ENCODE data around the gene EVC2. TPM values are rescaled to one million over a fixed set of nuclear protein-coding genes. Genes with fewer than 3 reads are reported as not detected.
A peak's percentile ranks its signal among the peaks of the same experiment; 100 is the strongest.

Gene EVC2
- total RNA-seq, result 5.2 TPM

GRCh38 chr4:5708449-5709206 lies at the start of gene EVC2:
TSS of gene EVC2 (minus strand) at chr4:5708559. CDS start at chr4:5708513, 46 bp downstream.
- Histone ChIP-seq H3K27ac (ENCODE audit: low read depth, low read length) (peak within 1 kb of the TSS; percentile 51), H3K9me3 (ENCODE audit: control insufficient read depth in 3 of 3, low read length in 3 of 3) (no peaks in the 10 kb centered on the region), H3K9ac (ENCODE audit: low read depth in 1 of 3, low read length in 3 of 3) (peak within 1 kb of the TSS; percentile 50 to 62 (median 57)), H3K27me3 (ENCODE audit: control insufficient read depth in 3 of 3, insufficient read depth in 3 of 3, low read length in 3 of 3) (peaks cover 18 to 36% (median 28%) of the 10 kb centered on the region in 3 donors), H3K4me3 (ENCODE audit: low read length in 3 of 3) (peak within 1 kb of the TSS; percentile 56 to 71 (median 69)), H3K36me3 (ENCODE audit: control insufficient read depth in 3 of 3, insufficient read depth in 3 of 3, low read length in 3 of 3) (no peaks in the 10 kb centered on the region), H3K4me1 (ENCODE audit: control insufficient read depth in 3 of 3, insufficient read depth in 3 of 3, low read length in 3 of 3) (peaks cover 18 to 21% (median 19%) of the 10 kb centered on the region in 3 donors)

- Histone ChIP-seq H3K9me3 (ENCODE audit: control insufficient read depth in 3 of 3, low read length in 3 of 3) (peaks cover 0 to 7% (median 0%) of the 10 kb centered on the region in 3 donors), H3K27ac (ENCODE audit: low read depth, low read length) (no peak overlapping the region), H3K36me3 (ENCODE audit: control insufficient read depth in 3 of 3, insufficient read depth in 3 of 3, low read length in 3 of 3) (peaks cover 7 to 35% (median 8%) of the 10 kb centered on the region in 3 donors), H3K27me3 (ENCODE audit: control insufficient read depth in 3 of 3, insufficient read depth in 3 of 3, low read length in 3 of 3) (no peaks in the 10 kb centered on the region), H3K4me3 (ENCODE audit: low read length in 3 of 3) (no peak overlapping the region), H3K9ac (ENCODE audit: low read depth in 1 of 3, low read length in 3 of 3) (no peak overlapping the region), H3K4me1 (ENCODE audit: control insufficient read depth in 3 of 3, insufficient read depth in 3 of 3, low read length in 3 of 3) (no peaks in the 10 kb centered on the region)
These were observed 49.6 kb upstream of the EVC2 start for GRCh38 chr4:5757954-5758353.

GRCh38 chr4:5757536-5757935 lies 49.2 kb upstream of the EVC2 start:
- peaks cover 7 to 35% (median 8%) of the 10 kb centered on the region in 3 donors for H3K36me3 ChIP-seq (ENCODE audit: control insufficient read depth in 3 of 3, insufficient read depth in 3 of 3, low read length in 3 of 3)
- peaks cover 0 to 7% (median 0%) of the 10 kb centered on the region in 3 donors for H3K9me3 ChIP-seq (ENCODE audit: control insufficient read depth in 3 of 3, low read length in 3 of 3)
- H3K4me1 ChIP-seq (ENCODE audit: control insufficient read depth in 3 of 3, insufficient read depth in 3 of 3, low read length in 3 of 3), result no peaks in the 10 kb centered on the region
- H3K4me3 ChIP-seq (ENCODE audit: low read length in 3 of 3), result no peak overlapping the region
- no peak overlapping the region for H3K9ac ChIP-seq (ENCODE audit: low read depth in 1 of 3, low read length in 3 of 3)
- H3K27me3 ChIP-seq (ENCODE audit: control insufficient read depth in 3 of 3, insufficient read depth in 3 of 3, low read length in 3 of 3), result no peaks in the 10 kb centered on the region
- no peak overlapping the region for H3K27ac ChIP-seq (ENCODE audit: low read depth, low read length)

GRCh38 chr4:5757091-5757490 lies 48.7 kb upstream of the EVC2 start:
- Histone ChIP-seq H3K36me3 (ENCODE audit: control insufficient read depth in 3 of 3, insufficient read depth in 3 of 3, low read length in 3 of 3) (peaks cover 7 to 35% (median 8%) of the 10 kb centered on the region in 3 donors), H3K4me3 (ENCODE audit: low read length in 3 of 3) (no peak overlapping the region), H3K9ac (ENCODE audit: low read depth in 1 of 3, low read length in 3 of 3) (no peak overlapping the region), H3K4me1 (ENCODE audit: control insufficient read depth in 3 of 3, insufficient read depth in 3 of 3, low read length in 3 of 3) (no peaks in the 10 kb centered on the region), H3K27me3 (ENCODE audit: control insufficient read depth in 3 of 3, insufficient read depth in 3 of 3, low read length in 3 of 3) (no peaks in the 10 kb centered on the region), H3K27ac (ENCODE audit: low read depth, low read length) (no peak overlapping the region), H3K9me3 (ENCODE audit: control insufficient read depth in 3 of 3, low read length in 3 of 3) (peaks cover 0 to 7% (median 0%) of the 10 kb centered on the region in 3 donors)

GRCh38 chr4:5756271-5756670 lies 47.9 kb upstream of the EVC2 start:
- H3K9me3 ChIP-seq (ENCODE audit: control insufficient read depth in 3 of 3, low read length in 3 of 3), result peaks cover 0 to 7% (median 0%) of the 10 kb centered on the region in 3 donors
- no peak overlapping the region for H3K4me3 ChIP-seq (ENCODE audit: low read length in 3 of 3)
- no peak overlapping the region for H3K27ac ChIP-seq (ENCODE audit: low read depth, low read length)
- no peak overlapping the region for H3K9ac ChIP-seq (ENCODE audit: low read depth in 1 of 3, low read length in 3 of 3)
- H3K36me3 ChIP-seq (ENCODE audit: control insufficient read depth in 3 of 3, insufficient read depth in 3 of 3, low read length in 3 of 3), result peaks cover 7 to 35% (median 8%) of the 10 kb centered on the region in 3 donors
- peaks cover 0 to 2% (median 0%) of the 10 kb centered on the region in 3 donors for H3K27me3 ChIP-seq (ENCODE audit: control insufficient read depth in 3 of 3, insufficient read depth in 3 of 3, low read length in 3 of 3)
- H3K4me1 ChIP-seq (ENCODE audit: control insufficient read depth in 3 of 3, insufficient read depth in 3 of 3, low read length in 3 of 3), result no peaks in the 10 kb centered on the region

GRCh38 chr4:5755679-5756078 lies 47.3 kb upstream of the EVC2 start:
- no peak overlapping the region for H3K9ac ChIP-seq (ENCODE audit: low read depth in 1 of 3, low read length in 3 of 3)
- H3K27me3 ChIP-seq (ENCODE audit: control insufficient read depth in 3 of 3, insufficient read depth in 3 of 3, low read length in 3 of 3), result peaks cover 0 to 2% (median 0%) of the 10 kb centered on the region in 3 donors
- no peak overlapping the region for H3K4me3 ChIP-seq (ENCODE audit: low read length in 3 of 3)
- H3K27ac ChIP-seq (ENCODE audit: low read depth, low read length), result no peak overlapping the region
- peaks cover 7 to 35% (median 8%) of the 10 kb centered on the region in 3 donors for H3K36me3 ChIP-seq (ENCODE audit: control insufficient read depth in 3 of 3, insufficient read depth in 3 of 3, low read length in 3 of 3)
- H3K9me3 ChIP-seq (ENCODE audit: control insufficient read depth in 3 of 3, low read length in 3 of 3), result peaks cover 0 to 5% (median 0%) of the 10 kb centered on the region in 3 donors
- no peaks in the 10 kb centered on the region for H3K4me1 ChIP-seq (ENCODE audit: control insufficient read depth in 3 of 3, insufficient read depth in 3 of 3, low read length in 3 of 3)

GRCh38 chr4:5755161-5755560 lies 46.8 kb upstream of the EVC2 start:
- no peaks in the 10 kb centered on the region for H3K4me1 ChIP-seq (ENCODE audit: control insufficient read depth in 3 of 3, insufficient read depth in 3 of 3, low read length in 3 of 3)
- peaks cover 0 to 2% (median 0%) of the 10 kb centered on the region in 3 donors for H3K27me3 ChIP-seq (ENCODE audit: control insufficient read depth in 3 of 3, insufficient read depth in 3 of 3, low read length in 3 of 3)
- no peak overlapping the region for H3K27ac ChIP-seq (ENCODE audit: low read depth, low read length)
- peaks cover 7 to 35% (median 8%) of the 10 kb centered on the region in 3 donors for H3K36me3 ChIP-seq (ENCODE audit: control insufficient read depth in 3 of 3, insufficient read depth in 3 of 3, low read length in 3 of 3)
- H3K9me3 ChIP-seq (ENCODE audit: control insufficient read depth in 3 of 3, low read length in 3 of 3), result peaks cover 0 to 5% (median 0%) of the 10 kb centered on the region in 3 donors
- H3K4me3 ChIP-seq (ENCODE audit: low read length in 3 of 3), result no peak overlapping the region
- H3K9ac ChIP-seq (ENCODE audit: low read depth in 1 of 3, low read length in 3 of 3), result no peak overlapping the region

GRCh38 chr4:5754529-5754881 lies 46.1 kb upstream of the EVC2 start:
- H3K9me3 ChIP-seq (ENCODE audit: control insufficient read depth in 3 of 3, low read length in 3 of 3), result peaks cover 0 to 5% (median 0%) of the 10 kb centered on the region in 3 donors
- peaks cover 0 to 2% (median 0%) of the 10 kb centered on the region in 3 donors for H3K27me3 ChIP-seq (ENCODE audit: control insufficient read depth in 3 of 3, insufficient read depth in 3 of 3, low read length in 3 of 3)
- H3K9ac ChIP-seq (ENCODE audit: low read depth in 1 of 3, low read length in 3 of 3), result no peak overlapping the region
- no peaks in the 10 kb centered on the region for H3K4me1 ChIP-seq (ENCODE audit: control insufficient read depth in 3 of 3, insufficient read depth in 3 of 3, low read length in 3 of 3)
- H3K36me3 ChIP-seq (ENCODE audit: control insufficient read depth in 3 of 3, insufficient read depth in 3 of 3, low read length in 3 of 3), result peaks cover 8 to 40% (median 10%) of the 10 kb centered on the region in 3 donors
- no peak overlapping the region for H3K27ac ChIP-seq (ENCODE audit: low read depth, low read length)
- H3K4me3 ChIP-seq (ENCODE audit: low read length in 3 of 3), result no peak overlapping the region

GRCh38 chr4:5753766-5754528 lies 45.6 kb upstream of the EVC2 start:
- H3K4me3 ChIP-seq (ENCODE audit: low read length in 3 of 3), result no peak overlapping the region
- H3K4me1 ChIP-seq (ENCODE audit: control insufficient read depth in 3 of 3, insufficient read depth in 3 of 3, low read length in 3 of 3), result no peaks in the 10 kb centered on the region
- H3K27me3 ChIP-seq (ENCODE audit: control insufficient read depth in 3 of 3, insufficient read depth in 3 of 3, low read length in 3 of 3), result peaks cover 0 to 2% (median 0%) of the 10 kb centered on the region in 3 donors
- peaks cover 8 to 40% (median 11%) of the 10 kb centered on the region in 3 donors for H3K36me3 ChIP-seq (ENCODE audit: control insufficient read depth in 3 of 3, insufficient read depth in 3 of 3, low read length in 3 of 3)
- no peak overlapping the region for H3K27ac ChIP-seq (ENCODE audit: low read depth, low read length)
- H3K9ac ChIP-seq (ENCODE audit: low read depth in 1 of 3, low read length in 3 of 3), result no peak overlapping the region
- peaks cover 0 to 5% (median 0%) of the 10 kb centered on the region in 3 donors for H3K9me3 ChIP-seq (ENCODE audit: control insufficient read depth in 3 of 3, low read length in 3 of 3)
